ELR (cell line): ENCODE data around the gene ITGA2B.
A peak's percentile ranks its signal among the peaks of the same experiment; 100 is the strongest.
"Not testable (repeated sequence)": the region's sequence is repeated elsewhere in the genome, so short reads cannot be mapped to it uniquely, and the experiment has no call there.

Experiments
- DNase-seq: peaks from one replicate; pipeline ENCODE4 v3.0.0-alpha.2; 2015; ENCODE audit warnings: low read depth

ITGA2B gene

DNA sequence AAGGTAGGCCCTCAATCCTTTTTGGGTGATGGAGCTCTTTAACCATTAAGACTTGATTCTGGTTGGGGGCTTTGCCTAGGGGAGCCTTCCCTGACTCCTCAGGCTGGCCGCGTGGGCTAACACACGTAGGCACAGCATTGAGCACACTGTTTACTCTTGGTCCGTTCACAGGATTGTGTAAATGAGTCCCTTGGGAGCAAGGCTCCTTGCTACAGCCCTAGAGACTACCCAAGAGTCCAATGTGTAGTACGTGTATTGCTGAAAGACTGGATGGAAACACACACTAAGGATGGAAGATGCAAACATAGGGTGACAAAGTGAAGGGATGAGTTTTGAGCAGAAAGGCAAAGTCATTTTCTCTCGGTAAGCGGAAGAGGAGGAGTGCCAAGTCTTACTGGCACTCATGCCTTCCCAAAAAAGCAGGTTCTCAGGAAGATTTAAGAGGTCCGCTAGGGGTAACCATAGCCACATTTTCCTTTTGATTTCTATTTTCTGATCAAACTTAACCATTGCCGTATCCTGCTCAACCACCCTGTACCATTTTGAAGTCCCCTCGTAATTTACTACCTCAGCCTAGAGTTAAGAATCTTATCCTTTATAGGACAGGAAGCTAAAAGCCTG lies 911 bp upstream of the ITGA2B start:
- no peak for DNase-seq

DNA sequence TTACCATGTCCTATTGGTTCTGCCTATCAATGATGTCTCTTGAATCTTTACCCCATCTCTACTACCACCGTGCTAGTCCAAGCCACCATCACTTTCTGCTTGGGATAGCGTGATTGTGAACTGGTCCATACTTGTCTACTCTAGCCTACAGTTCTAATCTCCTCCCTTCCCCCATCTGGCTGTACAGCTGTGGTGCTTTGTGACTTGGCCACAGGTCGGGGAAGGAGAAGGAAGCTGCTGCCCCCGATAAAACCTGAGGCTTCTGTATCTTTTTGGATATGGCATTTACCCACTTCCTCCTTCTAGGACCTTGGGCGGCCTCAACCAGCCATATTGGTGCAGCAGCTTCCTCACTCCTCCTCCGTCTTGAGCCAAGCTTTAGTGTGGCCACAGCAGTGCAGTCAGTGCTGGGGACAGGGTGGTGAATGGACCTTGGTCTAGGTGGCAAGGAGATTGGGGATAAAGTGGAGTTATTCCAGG lies 314 bp upstream of the ITGA2B start:
- no peak for DNase-seq

DNA sequence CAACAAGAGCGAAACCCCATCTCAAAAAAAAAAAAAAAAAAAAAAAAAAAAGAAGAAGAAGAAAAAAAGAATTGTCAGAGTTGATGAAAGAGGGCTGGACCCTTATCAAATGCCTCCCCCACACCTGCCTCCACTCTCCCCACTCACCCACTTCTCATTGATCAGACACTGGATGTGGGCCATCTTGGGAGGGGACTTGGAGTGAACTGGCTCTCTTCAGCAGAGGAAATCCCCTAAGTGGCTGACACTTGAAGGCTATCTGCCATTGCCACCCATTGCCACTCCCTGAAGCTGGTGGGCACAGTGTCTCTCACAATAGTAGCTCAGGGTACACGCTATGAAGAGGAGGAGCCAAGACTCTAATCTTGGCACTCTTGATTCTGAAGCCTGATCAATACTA lies 1.6 kb downstream of the ITGA2B start:
- DNase-seq: no peak

DNA sequence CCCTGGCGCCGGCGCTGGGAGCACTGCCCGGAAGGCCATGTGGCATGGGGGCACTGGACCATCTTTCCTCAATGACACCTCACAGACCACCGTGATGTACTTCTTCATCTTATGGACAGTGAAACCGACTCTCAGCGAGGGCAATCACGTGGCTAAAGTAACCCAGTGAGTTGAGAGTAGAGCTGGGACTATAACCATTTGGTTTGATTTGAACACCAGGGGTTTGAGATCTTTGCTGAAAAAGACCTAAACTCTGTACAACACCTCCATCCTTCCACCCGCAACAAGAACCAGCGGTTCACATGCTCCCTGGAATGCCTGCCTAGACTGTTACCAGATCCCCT lies 3.3 kb downstream of the ITGA2B start:
- no peak for DNase-seq

DNA sequence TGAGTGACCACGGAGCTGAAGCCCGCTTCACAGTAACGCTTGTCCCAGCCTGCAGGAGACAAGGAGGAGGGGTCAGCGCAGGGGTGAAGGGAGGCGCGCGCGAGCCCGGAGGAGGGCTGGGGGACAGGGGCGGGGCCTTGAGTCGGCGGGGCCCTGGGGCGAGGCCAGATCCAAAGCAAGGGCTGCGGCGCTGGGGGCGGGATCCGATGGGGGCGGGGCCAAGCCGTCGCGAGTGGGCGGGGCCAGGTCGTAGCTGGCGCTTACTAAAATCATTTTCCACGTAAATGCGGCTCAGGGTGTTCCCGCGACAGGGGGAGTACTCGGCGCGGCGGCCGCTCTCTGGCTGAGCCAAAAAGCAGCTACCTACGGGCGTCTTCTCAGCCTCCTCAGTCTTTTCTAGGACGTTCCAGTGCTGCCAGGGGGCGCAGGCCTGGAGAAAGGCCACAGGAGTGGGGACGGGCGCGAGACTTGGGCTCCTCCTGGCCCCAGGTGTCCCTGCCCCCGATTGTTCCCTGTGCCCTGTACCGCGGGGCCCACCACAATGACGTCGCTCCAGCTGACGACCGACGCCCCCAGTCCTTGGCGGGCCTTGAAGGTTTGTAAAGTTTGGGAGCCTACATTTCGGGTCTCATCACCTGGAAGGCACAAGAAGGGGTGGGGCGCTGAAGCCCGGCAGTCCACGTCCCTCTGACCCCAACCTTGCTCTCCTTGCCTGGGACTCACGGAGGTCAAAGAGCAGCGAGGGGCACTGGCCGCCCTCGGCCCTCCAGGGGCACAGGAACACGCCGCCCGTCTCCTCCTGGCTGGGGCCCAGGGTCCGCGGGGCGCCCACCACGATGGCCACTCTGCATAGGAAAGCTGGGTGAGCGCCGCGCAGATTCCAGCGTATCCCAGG lies 3.9 kb downstream of the ITGA2B start:
- peak; percentile 86 for DNase-seq

DNA sequence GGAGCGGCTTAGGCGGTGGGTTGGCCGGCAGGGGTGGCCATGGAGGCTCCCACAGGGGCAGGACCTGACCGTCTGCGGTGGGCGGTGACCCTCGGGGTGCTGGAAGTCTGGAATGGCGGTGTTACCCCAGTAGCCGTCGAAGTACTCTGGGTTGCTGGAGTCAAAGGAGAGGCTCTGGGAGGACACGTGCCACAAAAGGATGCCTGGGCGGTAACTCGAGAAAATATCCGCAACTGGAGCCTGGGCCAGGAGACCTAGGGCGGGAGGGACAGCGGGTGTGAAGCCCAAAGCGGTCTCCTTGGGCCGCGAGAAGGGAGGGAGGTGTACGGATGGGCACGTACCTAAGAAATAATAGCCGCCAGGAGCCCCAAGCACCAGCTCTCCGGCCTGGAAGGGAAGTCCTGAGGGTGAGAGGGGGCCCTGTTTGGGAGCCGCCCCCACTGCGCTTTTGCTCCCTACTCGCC lies 4.6 kb downstream of the ITGA2B start:
- DNase-seq: no peak

DNA sequence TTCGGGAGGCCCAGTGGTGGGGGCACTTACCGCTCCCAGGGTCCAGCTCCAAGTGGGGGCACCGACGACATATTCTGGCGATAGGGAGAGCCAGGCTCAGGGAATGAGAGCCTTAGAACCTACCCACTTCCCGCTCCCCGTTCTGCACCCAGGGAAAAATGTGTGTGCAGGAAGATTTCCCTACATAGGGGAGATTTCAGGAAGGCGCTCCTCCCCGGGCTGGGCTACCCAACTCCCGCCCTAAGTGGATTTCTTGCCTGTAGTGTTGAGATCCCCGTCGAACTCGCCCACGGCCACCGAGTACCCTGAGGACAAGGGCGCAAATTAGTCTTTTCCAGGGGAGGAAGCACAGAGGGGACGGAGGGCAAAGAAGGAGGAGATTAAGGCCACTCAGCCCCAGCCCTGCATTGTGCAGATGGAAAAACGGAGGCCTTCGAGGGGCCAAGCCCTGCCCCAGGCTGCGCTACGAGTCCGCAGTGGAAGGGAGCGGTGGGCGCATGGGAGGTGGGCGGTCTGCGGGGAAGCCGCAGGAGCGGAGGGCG lies 5.1 kb downstream of the ITGA2B start:
- DNase-seq: no peak

DNA sequence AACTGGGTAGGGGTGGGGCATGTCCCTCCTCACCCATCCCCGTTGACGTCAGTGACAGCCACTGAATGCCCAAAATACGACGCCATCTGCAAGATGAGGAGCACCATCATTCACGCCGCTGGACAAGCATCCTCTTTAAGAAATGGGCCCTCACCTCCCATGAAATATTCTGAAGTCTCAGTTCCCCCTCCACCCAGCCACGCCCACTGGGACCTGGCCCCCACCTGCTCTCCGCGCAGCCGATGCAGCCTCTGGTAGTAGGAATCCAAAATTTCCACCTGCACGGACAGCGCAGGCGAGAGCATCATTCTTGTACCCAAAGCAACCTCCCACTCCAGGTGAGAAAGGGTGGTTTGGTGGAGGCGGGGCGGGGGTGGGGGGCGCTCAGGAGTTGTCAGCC lies 5.6 kb downstream of the ITGA2B start:
- DNase-seq: no peak

DNA sequence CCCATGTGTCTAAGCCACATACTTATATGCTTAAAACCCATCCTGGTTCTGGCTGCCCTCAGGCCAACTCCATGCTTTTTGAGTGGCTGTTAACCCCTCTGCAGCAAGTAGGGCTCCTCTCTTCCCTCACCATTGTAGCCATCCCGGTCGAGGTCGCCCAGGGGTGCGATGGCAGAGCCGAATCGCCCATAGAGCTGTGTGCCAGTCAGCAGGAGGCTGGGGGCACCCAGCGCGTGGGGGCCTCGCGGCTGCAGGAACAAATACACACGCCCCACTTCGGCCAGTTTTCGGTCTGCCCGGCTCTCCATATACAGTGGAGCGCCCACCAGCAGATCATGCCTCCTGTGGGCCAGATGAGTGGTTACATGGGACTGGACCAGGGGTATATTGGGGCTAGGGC lies 6.1 kb downstream of the ITGA2B start:
- DNase-seq: no peak

DNA sequence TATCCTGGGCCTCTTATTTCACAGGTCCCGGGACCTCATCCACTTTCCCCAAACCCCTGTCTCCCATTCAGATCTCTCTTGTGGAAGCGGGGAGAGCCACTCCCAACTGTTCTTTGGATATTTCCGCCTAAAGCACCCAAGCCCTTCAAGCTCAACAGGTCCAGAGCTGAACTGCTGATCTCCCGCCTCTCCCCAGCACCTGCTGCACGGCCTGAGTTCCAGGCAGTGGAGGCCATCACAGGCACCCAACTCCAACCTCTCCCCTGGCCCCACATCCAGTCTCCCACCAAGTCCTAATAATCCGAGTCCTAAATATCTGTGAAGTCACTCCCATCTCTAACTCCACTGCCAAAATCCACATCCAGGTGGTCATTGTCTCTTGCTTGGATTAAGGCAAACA lies 6.5 kb downstream of the ITGA2B start:
- DNase-seq: no peak

DNA sequence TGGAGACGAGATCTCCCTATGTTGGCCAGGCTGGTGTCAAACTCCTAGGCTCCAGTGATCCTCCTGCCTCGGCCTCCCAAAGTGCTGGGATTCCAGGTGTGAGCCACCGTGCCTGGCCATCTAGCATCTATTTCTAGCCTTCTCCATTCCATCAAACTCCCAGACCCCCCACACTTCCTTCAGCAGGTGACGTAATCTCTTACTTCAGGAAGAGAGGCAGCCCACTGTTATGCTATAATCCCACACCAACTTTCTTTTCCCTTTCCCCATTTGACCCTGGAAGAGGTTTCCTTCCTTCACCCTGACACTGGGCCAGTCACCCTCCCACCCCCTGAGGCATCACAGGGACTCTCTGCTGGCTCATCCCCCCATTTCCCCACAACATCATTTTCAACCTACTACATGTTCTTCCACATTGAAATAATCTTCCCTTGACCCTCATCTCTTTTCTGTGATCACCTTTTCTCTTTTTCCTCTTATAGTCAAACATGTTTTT lies 7.6 kb downstream of the ITGA2B start:
- no peak for DNase-seq

DNA sequence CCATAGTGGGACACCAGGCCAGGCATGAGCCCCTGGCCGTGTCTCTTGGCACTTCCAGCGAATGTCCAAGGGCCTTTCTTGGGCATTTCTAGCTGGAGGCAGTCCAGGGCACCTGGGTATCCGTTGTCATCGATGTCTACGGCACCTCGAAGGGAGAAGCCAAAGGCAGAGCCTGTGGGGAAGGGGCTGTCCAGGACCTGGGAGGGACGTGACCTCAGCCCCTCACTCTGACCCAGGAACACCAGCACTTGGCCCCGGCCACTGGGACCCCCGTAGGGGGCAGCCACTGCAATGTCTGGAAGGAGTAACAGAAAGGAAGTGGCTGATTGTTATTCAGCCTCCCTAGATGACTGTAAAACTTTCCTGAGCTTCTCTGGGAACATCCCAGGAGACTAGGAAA lies 8.7 kb downstream of the ITGA2B start:
- DNase-seq: no peak

DNA sequence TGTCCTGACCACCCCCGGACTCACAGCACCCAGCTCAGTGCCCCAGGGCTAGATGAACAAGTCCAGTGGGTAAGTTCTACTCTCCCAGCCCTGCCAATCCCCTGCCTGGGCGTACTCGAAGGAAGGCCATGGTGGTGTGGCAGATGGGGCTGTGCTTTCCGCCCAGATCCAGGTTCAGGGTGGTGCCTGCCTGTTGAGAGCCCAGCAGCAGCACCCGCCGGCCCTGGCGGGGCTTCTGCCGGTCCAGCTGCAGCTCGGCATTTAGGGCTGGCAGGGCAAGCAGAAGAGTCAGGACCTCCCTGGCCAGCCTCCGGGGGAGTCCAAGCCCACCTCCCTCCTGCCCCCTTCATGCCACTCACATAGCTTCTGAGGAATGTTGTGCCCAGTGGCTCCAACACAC lies 9.6 kb downstream of the ITGA2B start:
- DNase-seq: no peak

DNA sequence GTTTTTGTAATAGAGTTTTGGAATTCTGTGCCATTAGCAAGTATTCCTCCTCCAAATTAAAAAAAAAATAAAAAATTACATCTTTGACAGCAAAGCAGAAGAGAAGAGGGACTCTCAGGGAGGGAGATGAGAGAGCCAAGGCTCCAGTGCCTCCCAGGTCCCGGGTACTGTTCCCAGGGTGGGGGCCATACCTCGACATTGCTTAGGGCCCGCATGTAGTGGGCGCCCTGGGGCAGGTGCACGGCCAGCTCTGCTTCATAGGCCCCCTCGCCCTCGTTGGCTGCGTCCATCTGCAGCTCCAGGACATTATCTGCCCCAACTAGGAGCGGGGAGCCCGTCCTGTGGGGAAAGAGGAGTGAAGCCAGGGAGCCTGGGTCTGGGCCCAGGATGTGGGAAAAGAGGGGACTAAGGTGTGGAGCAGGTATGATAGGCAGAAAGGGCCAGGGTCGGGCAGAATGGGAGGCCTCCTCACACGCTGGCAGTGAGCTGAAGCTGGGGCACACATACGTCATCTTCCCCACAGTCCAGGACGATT lies 11.2 kb downstream of the ITGA2B start:
- DNase-seq: no peak

DNA sequence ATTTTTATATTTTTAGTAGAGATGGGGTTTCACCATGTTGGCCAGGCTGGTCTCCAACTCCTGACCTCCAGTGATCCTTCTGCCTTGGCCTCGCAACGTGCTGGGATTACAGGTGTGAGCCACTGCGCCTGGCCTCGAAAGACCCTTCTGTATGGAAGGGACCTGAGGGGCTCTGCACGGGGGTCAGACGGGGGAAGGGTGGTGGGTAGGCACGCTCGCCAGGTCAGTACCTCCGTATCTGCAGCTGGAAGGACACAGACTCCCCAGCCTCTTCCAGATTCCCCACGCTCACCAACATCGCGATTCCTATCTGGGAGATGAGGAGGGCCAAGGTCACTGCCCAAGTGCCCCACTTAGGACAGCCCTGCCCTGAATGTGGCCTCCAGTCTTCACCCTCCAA lies 12.7 kb downstream of the ITGA2B start:
- DNase-seq: no peak

DNA sequence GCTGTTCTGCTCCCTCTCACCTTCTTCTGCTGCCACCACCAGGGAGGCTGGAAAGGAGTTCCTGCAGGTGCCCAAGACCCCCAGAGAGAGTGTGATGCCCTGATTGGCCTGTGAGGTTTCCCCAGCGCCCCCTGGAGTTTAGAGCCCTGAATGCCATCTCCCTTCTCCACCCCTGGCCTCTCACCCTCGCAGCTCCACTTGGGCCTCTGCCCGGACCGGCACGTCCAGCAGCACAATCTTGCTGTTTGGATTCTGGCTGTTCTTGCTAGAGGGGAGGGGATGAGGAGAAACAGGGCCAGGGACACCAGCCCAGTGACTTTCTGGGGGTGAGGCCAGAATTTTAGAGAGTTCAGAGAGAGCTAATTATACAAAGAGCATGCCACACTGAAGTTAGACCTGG lies 13.3 kb downstream of the ITGA2B start:
- DNase-seq: peak; percentile 39

DNA sequence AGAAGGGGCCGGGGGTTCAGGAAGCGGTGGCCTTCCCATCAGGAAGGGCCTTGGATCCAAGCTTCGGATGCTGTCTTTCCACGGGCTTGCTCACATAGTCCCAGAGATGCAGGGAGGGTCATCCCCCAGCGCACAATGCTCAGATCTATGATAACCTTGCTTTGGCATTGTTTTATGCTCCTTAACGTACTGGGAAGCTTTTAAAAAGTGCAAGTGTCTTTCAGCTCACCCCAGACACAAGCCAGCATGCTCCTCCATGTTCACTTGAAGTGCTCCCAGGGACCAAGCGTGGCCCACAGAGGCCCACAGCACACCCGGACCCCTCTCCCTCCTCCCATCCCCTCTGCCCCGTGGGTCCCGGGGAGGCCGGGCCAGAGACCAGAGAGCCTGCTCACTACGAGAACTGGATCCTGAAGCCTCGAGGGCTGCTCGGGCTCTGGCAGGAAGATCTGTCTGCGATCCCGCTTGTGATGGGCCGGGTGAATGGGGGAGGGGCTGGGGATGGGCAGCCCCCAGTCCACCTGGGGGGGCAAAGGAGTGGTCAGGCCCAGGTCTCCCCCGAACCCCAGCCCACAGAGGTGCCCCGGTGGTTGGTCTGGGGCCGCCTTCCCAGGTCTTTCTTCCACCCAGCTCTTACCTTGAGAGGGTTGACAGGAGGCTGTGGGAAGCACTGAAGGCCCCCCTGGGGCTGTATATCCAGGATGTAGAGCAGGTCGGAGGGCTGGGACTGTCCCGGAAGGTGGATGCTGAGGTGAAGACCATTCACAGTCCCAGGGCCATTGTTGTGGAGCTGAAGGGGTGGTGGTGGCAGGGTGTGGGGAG lies 14.0 kb downstream of the ITGA2B start:
- no peak for DNase-seq

DNA sequence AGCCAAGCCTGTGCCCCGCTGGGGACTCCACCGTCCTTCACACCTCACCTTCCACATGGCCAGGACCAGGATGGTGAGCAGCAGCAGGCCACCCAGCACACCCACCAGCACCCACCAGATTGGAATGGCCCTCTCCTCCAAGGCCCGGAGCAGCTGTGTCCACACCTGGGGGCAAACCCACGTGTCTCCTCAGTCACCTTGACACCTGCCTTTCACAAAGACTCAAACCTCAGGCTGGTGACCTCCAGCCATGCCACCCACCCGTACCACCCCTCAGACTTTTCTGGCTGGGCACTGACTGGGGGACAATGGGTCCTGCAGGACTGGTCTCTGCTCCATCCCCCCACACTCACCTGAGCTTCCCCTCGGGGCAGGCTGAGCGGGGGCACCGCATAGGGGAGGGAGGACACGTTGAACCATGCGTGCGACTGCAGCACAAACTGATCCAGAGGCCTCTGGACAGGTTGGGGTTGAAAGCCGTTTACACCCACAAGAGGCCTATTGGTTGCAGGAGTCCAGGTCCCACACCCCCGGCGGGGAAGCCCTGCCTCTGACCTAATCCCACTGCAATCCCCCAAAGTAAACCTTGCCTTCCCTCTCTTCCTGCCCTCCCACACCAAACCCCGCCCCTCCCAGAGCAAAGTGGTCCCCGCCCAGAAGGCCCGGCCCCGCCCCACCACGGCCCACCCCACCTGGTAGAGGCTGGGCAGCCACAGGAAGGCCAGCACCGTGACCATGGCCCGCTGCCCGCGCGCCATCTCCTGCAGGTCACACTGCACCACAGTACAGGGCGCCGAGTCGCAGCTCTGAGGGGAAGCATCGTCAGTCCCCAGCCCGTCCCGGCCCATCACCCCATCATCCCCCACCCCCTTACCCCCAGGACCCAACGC lies 14.9 kb downstream of the ITGA2B start:
- DNase-seq: no peak

DNA sequence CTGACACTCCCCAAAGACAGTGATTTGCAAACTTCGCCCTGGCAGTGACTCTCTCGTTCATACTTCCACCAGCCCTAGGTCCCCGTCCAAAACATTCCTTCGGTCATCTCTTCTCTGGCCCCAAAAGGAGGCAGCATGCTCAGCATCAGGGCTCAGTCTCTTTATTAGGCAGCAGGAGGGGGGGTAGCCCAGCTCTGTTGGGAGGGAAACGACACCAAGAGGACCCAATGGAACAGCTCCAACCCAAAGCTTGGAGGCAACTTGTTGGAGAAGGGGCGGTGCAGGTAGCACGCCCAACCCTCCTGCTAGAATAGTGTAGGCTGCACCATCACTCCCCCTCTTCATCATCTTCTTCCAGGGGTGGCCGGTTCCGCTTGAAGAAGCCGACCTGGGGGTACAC lies 17.4 kb downstream of the ITGA2B start:
- DNase-seq: no peak

DNA sequence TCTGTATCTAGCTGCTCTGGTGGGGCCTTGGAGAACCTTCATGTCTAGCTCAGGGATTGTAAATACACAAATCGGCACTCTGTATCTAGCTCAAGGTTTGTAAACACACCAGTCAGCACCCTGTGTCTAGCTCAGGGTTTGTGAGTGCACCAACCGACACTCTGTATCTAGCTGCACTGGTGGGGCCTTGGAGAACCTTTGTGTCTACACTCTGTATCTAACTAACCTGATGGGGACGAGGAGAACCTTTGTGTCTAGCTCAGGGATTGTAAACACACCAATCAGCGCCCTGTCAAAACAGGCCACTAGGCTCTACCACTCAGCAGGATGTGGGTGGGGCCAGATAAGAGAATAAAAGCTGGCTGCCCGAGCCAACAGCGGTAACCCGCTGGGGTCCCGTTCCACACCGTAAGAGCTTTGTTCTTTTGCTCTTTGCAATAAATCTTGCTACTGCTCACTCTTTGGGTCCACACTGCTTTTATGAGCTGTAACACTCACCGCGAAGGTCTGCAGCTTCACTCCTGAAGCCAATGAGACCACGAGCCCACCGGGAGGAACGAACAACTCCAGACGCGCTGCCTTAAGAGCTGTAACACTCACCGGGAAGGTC lies 19.9 kb downstream of the ITGA2B start:
- DNase-seq: not testable (repeated sequence)
